SK-N-SH treated with all-trans-retinoic acid at 6 μM for 48 hours (cell line): Measurements from ENCODE around the gene ABTB1.

Experiments
- ATAC-seq: fragments of 200-7000 bp; cut with Tn5 transposase; 3 replicates; pipeline ENCODE4 v1.9.1; 2020; ENCODE audit warnings: mild to moderate bottlenecking, moderate library complexity
- ARNTL ChIP-seq: fragments of 450-650 bp; formaldehyde crosslinking; IDR thresholded peaks from 2 replicates; pipeline ENCODE4 v1.5.0; 2020; ENCODE audit warnings: low read depth, mild to moderate bottlenecking, moderate library complexity, borderline replicate concordance
- BACH2 ChIP-seq: fragments of 250-450 bp; sonication (Bioruptor Pico); IDR thresholded peaks from 2 replicates; pipeline ENCODE4 v1.9.0; 2021; ENCODE audit warnings: mild to moderate bottlenecking, borderline replicate concordance
- CSDC2 ChIP-seq: fragments of 250-450 bp; sonication (Bioruptor Pico); IDR thresholded peaks from 2 replicates; pipeline ENCODE4 v1.5.0; 2020; ENCODE audit warnings: mild to moderate bottlenecking, moderate library complexity
- ESRRG ChIP-seq: fragments of 250-450 bp; sonication (Bioruptor Pico); IDR thresholded peaks from 2 replicates; pipeline ENCODE4 v1.6.1; 2021; ENCODE audit warnings: mild to moderate bottlenecking
- GLIS3 ChIP-seq: fragments of 250-450 bp; sonication (Bioruptor Pico); IDR thresholded peaks from 2 replicates; pipeline ENCODE4 v1.5.0; 2020; ENCODE audit warnings: mild to moderate bottlenecking, moderate library complexity
- ISL1 ChIP-seq: fragments of 250-450 bp; sonication (Bioruptor Pico); IDR thresholded peaks from 2 replicates; pipeline ENCODE4 v2.1.2; 2022; ENCODE audit warnings: mild to moderate bottlenecking, moderate library complexity
- OSR1 ChIP-seq: fragments of 250-450 bp; sonication (Bioruptor Pico); IDR thresholded peaks from 2 replicates; pipeline ENCODE4 v1.8.0; 2022; ENCODE audit warnings: moderate library complexity, mild to moderate bottlenecking, inconsistent platforms
- PPARA ChIP-seq: fragments of 250-450 bp; sonication (Bioruptor Pico); IDR thresholded peaks from 2 replicates; pipeline ENCODE4 v1.5.0; 2020; ENCODE audit warnings: mild to moderate bottlenecking, borderline replicate concordance
- RARB ChIP-seq: fragments of 250-450 bp; sonication (Bioruptor Pico); IDR thresholded peaks from 2 replicates; pipeline ENCODE4 v1.8.0; 2021; ENCODE audit warnings: mild to moderate bottlenecking, moderate library complexity
- SNAI2 ChIP-seq: fragments of 250-450 bp; sonication (Bioruptor Pico); IDR thresholded peaks from 2 replicates; pipeline ENCODE4 v1.5.0; 2020; ENCODE audit warnings: mild to moderate bottlenecking, moderate library complexity
- TCF4 ChIP-seq: fragments of 250-450 bp; sonication (Bioruptor Pico); IDR thresholded peaks from 2 replicates; pipeline ENCODE4 v1.8.0; 2021; ENCODE audit warnings: mild to moderate bottlenecking, moderate library complexity, borderline replicate concordance
- TOX ChIP-seq: fragments of 250-450 bp; sonication (Bioruptor Pico); IDR thresholded peaks from 2 replicates; pipeline ENCODE4 v1.8.0; 2021; ENCODE audit warnings: mild to moderate bottlenecking, moderate library complexity, borderline replicate concordance
- ZC3H10 ChIP-seq: fragments of 250-450 bp; sonication (Bioruptor Pico); IDR thresholded peaks from 2 replicates; pipeline ENCODE4 v1.5.1; 2021; ENCODE audit warnings: mild to moderate bottlenecking, moderate library complexity
- ZFP30 ChIP-seq: fragments of 450-650 bp; formaldehyde crosslinking; IDR thresholded peaks from 2 replicates; pipeline ENCODE4 v1.5.0; 2022; ENCODE audit warnings: mild to moderate bottlenecking, moderate library complexity
- ZNF565 ChIP-seq: fragments of 450-650 bp; formaldehyde crosslinking; conservative IDR thresholded peaks from 2 replicates; pipeline ENCODE4 v1.5.0; 2020; ENCODE audit warnings: low read depth, mild to moderate bottlenecking, moderate library complexity
- ZNF70 ChIP-seq: fragments of 450-650 bp; formaldehyde crosslinking; IDR thresholded peaks from 2 replicates; pipeline ENCODE4 v1.5.0; 2020; ENCODE audit warnings: mild to moderate bottlenecking, moderate library complexity
- TF ChIP-seq, protein P1 (sequence below): fragments of 250-450 bp; sonication (Bioruptor Pico); IDR thresholded peaks from 2 replicates; pipeline ENCODE4 v1.8.0; 2021; ENCODE audit warnings: low read depth, mild to moderate bottlenecking, moderate library complexity, borderline replicate concordance
- TF ChIP-seq, protein P2 (sequence below): fragments of 250-450 bp; sonication (Bioruptor Pico); IDR thresholded peaks from 2 replicates; pipeline ENCODE4 v1.5.1; 2021; ENCODE audit warnings: mild to moderate bottlenecking, moderate library complexity
- TF ChIP-seq, protein P3 (sequence below): fragments of 250-450 bp; sonication (Bioruptor Pico); IDR thresholded peaks from 2 replicates; pipeline ENCODE4 v1.8.0; 2020; ENCODE audit warnings: mild to moderate bottlenecking, moderate library complexity, borderline replicate concordance
- TF ChIP-seq, protein P4 (sequence below): fragments of 250-450 bp; sonication (Bioruptor Pico); IDR thresholded peaks from 2 replicates; pipeline ENCODE4 v1.5.1; 2020; ENCODE audit warnings: low read depth, mild to moderate bottlenecking, moderate library complexity

Gene ABTB1

DNA sequence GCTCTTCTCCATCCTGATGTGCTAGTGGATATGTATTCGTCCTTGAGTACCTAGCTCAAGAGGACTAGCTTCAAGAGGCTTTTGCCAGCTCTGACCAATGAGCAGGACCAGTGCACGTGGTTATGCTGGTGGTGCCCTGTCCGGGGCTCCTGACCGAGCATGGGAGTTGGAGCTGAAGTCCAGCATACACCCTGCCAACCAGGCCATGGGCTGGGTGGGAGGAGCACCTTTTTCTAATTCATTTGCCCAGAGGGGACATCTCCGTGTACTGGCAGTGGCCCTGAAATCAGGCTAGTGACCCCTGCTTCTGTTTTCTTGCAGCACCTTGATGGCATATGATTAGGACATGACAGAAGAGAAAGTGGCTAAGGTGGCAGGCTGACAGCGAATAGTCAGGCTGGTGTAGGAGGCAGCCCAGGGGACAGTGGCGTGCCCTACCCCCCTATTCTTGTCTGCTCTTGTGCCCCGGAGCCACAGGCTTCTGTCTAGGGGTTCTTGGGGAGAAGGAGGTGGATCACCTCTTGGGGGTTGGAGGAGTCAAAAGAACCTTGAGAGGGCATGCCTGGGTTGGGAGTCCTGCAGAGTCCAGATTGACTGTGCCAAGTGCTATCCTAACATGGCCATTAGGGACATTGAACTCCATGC, 27.3 kb upstream of the ABTB1 start (continued):
- TF ChIP-seq ZNF565 (CRISPR knock-in tag), result no peak
- TF ChIP-seq ZFP30 (CRISPR knock-in tag), result no peak
- TF ChIP-seq, all 23 proteins: peak for 0

DNA sequence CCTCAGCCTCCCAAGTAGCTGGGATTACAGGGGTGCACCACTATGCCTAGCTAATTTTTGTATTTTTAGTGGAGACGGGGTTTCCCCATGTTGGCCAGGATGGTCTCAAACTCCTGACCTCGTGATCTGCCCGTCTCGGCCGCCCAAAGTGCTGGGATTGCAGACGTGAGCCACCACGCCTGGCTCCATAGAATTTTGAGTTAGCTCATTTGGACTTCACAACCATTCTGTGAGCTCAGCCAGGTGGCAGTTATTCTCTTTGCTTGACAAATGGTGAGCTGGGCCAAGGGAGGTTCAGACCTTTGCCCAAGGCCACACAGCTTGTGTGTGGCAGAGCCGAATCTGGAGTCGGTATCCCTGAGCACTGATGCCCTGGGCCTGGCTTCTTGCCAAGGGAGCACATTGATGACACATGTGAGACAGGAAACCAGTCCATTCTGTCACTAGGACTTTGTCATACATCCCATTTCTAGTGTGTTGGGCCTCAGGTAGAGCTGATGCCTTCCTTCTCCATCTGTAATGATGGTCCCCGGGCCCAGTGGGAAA, 26.2 kb upstream of the ABTB1 start:
- ATAC-seq, result no peak; the same call in 2 of the 3 replicates
- TF ChIP-seq TCF4 (CRISPR knock-in tag), result 0 out of 2 replicates have a peak, but pooled peaks have one; percentile 12
- TF ChIP-seq, protein P1, sequence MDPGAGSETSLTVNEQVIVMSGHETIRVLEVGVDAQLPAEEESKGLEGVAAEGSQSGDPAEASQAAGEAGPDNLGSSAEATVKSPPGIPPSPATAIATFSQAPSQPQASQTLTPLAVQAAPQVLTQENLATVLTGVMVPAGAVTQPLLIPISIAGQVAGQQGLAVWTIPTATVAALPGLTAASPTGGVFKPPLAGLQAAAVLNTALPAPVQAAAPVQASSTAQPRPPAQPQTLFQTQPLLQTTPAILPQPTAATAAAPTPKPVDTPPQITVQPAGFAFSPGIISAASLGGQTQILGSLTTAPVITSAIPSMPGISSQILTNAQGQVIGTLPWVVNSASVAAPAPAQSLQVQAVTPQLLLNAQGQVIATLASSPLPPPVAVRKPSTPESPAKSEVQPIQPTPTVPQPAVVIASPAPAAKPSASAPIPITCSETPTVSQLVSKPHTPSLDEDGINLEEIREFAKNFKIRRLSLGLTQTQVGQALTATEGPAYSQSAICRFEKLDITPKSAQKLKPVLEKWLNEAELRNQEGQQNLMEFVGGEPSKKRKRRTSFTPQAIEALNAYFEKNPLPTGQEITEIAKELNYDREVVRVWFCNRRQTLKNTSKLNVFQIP, result no peak

DNA sequence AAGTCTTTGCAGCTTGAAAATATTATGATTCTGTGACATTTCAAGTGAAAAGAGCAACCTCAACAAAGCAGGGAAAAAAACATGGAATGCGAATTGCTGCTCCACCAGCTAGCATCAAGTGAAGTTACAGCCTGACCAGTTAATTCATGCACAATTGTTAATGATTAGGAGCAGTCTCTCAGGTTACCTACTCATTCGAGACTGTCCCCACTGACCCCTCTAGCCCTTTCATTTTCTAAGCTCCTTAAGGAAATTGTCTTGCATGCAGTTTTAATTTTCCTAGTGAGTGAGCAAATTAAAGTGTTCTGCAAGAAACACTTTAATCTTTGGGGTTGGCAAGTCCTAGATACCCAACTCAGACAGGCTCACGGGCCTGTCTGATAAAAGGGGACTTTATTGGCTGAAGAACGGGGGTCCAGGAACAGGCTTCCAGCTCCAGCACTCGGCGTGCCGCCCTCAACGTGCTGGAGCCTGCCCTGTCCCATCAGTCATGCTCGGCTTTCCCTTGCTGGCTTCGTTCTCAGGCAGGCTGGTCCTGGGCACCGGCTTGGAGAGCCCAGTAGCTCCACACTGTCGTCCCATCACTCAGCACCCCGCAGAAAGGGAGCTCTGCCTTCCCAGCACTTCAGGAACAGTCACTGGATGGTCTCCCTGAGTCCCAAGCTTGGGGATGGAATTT, 25.4 kb upstream of the ABTB1 start:
- TF ChIP-seq, protein P1, result no peak
- TF ChIP-seq, protein P2, sequence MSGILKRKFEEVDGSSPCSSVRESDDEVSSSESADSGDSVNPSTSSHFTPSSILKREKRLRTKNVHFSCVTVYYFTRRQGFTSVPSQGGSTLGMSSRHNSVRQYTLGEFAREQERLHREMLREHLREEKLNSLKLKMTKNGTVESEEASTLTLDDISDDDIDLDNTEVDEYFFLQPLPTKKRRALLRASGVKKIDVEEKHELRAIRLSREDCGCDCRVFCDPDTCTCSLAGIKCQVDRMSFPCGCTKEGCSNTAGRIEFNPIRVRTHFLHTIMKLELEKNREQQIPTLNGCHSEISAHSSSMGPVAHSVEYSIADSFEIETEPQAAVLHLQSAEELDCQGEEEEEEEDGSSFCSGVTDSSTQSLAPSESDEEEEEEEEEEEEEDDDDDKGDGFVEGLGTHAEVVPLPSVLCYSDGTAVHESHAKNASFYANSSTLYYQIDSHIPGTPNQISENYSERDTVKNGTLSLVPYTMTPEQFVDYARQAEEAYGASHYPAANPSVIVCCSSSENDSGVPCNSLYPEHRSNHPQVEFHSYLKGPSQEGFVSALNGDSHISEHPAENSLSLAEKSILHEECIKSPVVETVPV (CRISPR knock-in tag), result no peak
- TF ChIP-seq BACH2 (no peak), ZNF70 (no peak), ESRRG (CRISPR knock-in tag) (no peak), PPARA (CRISPR knock-in tag) (no peak), GLIS3 (CRISPR knock-in tag) (no peak), ZFP30 (CRISPR knock-in tag) (no peak), TOX (CRISPR knock-in tag) (no peak), ZC3H10 (CRISPR knock-in tag) (no peak), ZNF565 (CRISPR knock-in tag) (no peak), TCF4 (CRISPR knock-in tag) (no peak), ARNTL (CRISPR knock-in tag) (no peak), ISL1 (no peak), CSDC2 (no peak), OSR1 (CRISPR knock-in tag) (no peak), RARB (CRISPR knock-in tag) (no peak)
- TF ChIP-seq, protein P3, sequence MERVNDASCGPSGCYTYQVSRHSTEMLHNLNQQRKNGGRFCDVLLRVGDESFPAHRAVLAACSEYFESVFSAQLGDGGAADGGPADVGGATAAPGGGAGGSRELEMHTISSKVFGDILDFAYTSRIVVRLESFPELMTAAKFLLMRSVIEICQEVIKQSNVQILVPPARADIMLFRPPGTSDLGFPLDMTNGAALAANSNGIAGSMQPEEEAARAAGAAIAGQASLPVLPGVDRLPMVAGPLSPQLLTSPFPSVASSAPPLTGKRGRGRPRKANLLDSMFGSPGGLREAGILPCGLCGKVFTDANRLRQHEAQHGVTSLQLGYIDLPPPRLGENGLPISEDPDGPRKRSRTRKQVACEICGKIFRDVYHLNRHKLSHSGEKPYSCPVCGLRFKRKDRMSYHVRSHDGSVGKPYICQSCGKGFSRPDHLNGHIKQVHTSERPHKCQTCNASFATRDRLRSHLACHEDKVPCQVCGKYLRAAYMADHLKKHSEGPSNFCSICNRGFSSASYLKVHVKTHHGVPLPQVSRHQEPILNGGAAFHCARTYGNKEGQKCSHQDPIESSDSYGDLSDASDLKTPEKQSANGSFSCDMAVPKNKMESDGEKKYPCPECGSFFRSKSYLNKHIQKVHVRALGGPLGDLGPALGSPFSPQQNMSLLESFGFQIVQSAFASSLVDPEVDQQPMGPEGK (CRISPR knock-in tag), result no peak
- TF ChIP-seq, protein P4, sequence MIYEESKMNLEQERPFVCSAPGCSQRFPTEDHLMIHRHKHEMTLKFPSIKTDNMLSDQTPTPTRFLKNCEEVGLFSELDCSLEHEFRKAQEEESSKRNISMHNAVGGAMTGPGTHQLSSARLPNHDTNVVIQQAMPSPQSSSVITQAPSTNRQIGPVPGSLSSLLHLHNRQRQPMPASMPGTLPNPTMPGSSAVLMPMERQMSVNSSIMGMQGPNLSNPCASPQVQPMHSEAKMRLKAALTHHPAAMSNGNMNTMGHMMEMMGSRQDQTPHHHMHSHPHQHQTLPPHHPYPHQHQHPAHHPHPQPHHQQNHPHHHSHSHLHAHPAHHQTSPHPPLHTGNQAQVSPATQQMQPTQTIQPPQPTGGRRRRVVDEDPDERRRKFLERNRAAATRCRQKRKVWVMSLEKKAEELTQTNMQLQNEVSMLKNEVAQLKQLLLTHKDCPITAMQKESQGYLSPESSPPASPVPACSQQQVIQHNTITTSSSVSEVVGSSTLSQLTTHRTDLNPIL, result no peak
- ATAC-seq, result no peak

DNA sequence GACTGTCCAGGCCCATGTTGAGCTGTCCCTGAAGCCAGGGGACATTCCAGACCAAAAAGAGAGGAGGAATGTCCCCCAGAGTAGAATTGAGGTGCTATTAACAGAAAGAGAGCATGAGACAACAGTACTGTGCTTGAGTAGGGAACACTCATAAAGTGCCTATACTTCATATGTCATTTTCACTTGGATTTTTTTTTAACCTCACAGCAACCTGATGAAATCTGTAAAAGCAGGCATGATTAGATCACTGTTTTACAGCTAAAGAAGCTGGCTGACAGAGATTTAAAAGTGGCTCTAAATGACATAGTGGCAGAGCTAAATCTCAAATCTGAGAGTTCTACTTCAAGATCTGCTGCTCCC, 24.9 kb upstream of the ABTB1 start:
- no peak for ATAC-seq
- TF ChIP-seq SNAI2 (CRISPR knock-in tag) (no peak), ARNTL (CRISPR knock-in tag) (no peak)
- TF ChIP-seq, all 23 proteins: peak for 0
